ENCODE results near the gene RPTOR. TPM values are rescaled to one million over a fixed set of nuclear protein-coding genes. Genes with fewer than 3 reads are reported as not detected.

RPTOR gene
- polyA plus RNA-seq, 1 donor (not counting 4 experiments of a cell fraction or from before 2014, with no cell fraction given), result 4.0 TPM

- Histone ChIP-seq H3K9ac (ENCODE audit: control insufficient read depth, extremely low read depth, insufficient read depth, low read length) (no peak overlapping the region), H4K20me1 (ENCODE audit: control insufficient read depth, extremely low read depth, insufficient read depth, low read length) (peaks cover 6% of the 10 kb centered on the region), H3K9me3 (ENCODE audit: control insufficient read depth, low read depth, low read length) (no peaks in the 10 kb centered on the region), H3K27me3 (ENCODE audit: control insufficient read depth, extremely low read depth, insufficient read depth, low read length) (no peaks in the 10 kb centered on the region), H3K79me2 (ENCODE audit: control insufficient read depth, insufficient read depth, low read length) (peaks cover 24% of the 10 kb centered on the region), H3K4me2 (ENCODE audit: control insufficient read depth, extremely low read depth, insufficient read depth, low read depth, low read length) (no peak overlapping the region), H3K36me3 (ENCODE audit: control insufficient read depth in 2 of 2, extremely low read depth in 1 of 2, insufficient read depth in 2 of 2, low read length in 2 of 2) (peaks cover 0 to 3% of the 10 kb centered on the region in 2 experiments), H3K4me3 (ENCODE audit: control insufficient read depth in 2 of 3, extremely low read depth in 1 of 3, insufficient read depth in 2 of 3, low read depth in 1 of 3, low read length in 3 of 3) (no peak overlapping the region), H3K27ac (ENCODE audit: control insufficient read depth, insufficient read depth, low read length) (no peak overlapping the region), H2AFZ (ENCODE audit: control insufficient read depth, low read length) (no peak overlapping the region), H3K4me1 (ENCODE audit: control insufficient read depth, extremely low read depth, insufficient read depth, low read length) (no peaks in the 10 kb centered on the region), H3K9me1 (ENCODE audit: control insufficient read depth, extremely low read depth, insufficient read depth, low read length) (no peaks in the 10 kb centered on the region)
- DNase-seq (ENCODE audit: low read depth, low spot score) (no peak), FAIRE-seq (no peak)
- TF ChIP-seq CTCF (optimal IDR thresholded peaks at IDR 0.05 in 1 of 3, IDR thresholded peaks at IDR 0.05 in 1 of 3, conservative IDR thresholded peaks at IDR 0.05 in 1 of 3; ENCODE audit: extremely low read depth in 1 of 3, insufficient read depth in 2 of 3, low read length in 3 of 3) (no peak), EZH2 (IDR thresholded peaks at IDR 0.05; ENCODE audit: low read length) (no peak)
- dilution Hi-C loops (cut with MboI; ENCODE audit: extremely low pct_ligation_motif_present, low sequenced_read_pairs), result no loop called here
These were observed 95.9 kb downstream of the RPTOR start for GRCh38 chr17:80640366-80641084.

DNA sequence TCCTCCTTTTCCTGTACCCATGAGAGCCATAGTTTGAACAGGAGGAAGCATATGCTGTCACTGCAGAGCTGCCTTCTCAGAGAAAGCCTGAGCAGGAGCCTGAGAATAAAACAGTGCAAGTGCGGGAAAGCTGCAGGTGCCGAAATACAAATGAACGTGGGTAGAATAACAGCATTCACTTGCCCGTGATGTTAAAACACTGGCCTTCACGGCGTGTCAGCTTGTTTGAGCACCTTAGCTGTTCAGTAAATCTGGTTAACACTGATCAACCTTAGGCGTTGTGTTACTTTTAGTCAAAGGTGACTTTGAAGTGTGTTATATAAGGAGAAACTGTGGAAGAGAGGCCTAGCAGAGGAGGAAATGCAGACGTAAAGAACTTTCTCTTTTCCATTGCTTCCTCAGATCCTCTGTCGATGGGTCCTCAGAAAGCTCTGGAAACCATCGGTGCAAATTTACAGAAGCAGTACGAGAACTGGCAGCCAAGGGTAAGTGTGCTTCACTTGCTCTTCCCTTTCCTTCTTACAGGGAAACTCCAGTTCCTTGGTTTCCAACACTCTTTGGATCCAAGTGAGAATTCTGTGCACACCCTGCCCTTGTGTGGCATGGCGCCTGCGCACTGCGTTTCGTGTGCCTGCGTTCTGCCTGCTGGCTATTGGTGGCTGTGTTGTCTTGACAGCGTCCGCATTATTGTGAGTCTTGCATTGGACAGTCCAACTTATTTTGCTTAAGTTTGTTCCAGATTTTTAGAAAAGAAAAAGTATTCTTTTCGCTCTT lies 98.9 kb downstream of the RPTOR start:
- Histone ChIP-seq H3K27ac (ENCODE audit: control insufficient read depth, insufficient read depth, low read length) (no peak overlapping the region), H3K4me3 (ENCODE audit: control insufficient read depth in 2 of 3, extremely low read depth in 1 of 3, insufficient read depth in 2 of 3, low read depth in 1 of 3, low read length in 3 of 3) (no peak overlapping the region), H3K9me3 (ENCODE audit: control insufficient read depth, low read depth, low read length) (no peaks in the 10 kb centered on the region), H3K9me1 (ENCODE audit: control insufficient read depth, extremely low read depth, insufficient read depth, low read length) (no peaks in the 10 kb centered on the region), H3K9ac (ENCODE audit: control insufficient read depth, extremely low read depth, insufficient read depth, low read length) (no peak overlapping the region), H3K4me2 (ENCODE audit: control insufficient read depth, extremely low read depth, insufficient read depth, low read depth, low read length) (no peak overlapping the region), H4K20me1 (ENCODE audit: control insufficient read depth, extremely low read depth, insufficient read depth, low read length) (peaks cover 6% of the 10 kb centered on the region), H3K27me3 (ENCODE audit: control insufficient read depth, extremely low read depth, insufficient read depth, low read length) (no peaks in the 10 kb centered on the region), H3K79me2 (ENCODE audit: control insufficient read depth, insufficient read depth, low read length) (peaks cover 25% of the 10 kb centered on the region), H2AFZ (ENCODE audit: control insufficient read depth, low read length) (no peak overlapping the region), H3K36me3 (ENCODE audit: control insufficient read depth in 2 of 2, extremely low read depth in 1 of 2, insufficient read depth in 2 of 2, low read length in 2 of 2) (peaks cover 0 to 3% of the 10 kb centered on the region in 2 experiments), H3K4me1 (ENCODE audit: control insufficient read depth, extremely low read depth, insufficient read depth, low read length) (no peaks in the 10 kb centered on the region)
- dilution Hi-C loops (cut with MboI; ENCODE audit: extremely low pct_ligation_motif_present, low sequenced_read_pairs), result no loop called here
- TF ChIP-seq EZH2 (IDR thresholded peaks at IDR 0.05; ENCODE audit: low read length) (no peak), CTCF (optimal IDR thresholded peaks at IDR 0.05 in 1 of 3, IDR thresholded peaks at IDR 0.05 in 1 of 3, conservative IDR thresholded peaks at IDR 0.05 in 1 of 3; ENCODE audit: extremely low read depth in 1 of 3, insufficient read depth in 2 of 3, low read length in 3 of 3) (no peak)
- DNase-seq (ENCODE audit: low read depth, low spot score), result no peak
- no peak for FAIRE-seq

Data from keratinocyte (primary cell).